A549 (cell line): ENCODE measurements around the gene PHAF1. TPM values are rescaled to one million over a fixed set of nuclear protein-coding genes. Genes with fewer than 3 reads are reported as not detected.

ENCODE experiments used
- ATAC-seq, 2 experiments: fragments of 200-7000 bp in 1 of 2; fragments of >200 bp in 1 of 2; cut with Nextera tagmentation in 1 of 2; cut with Tn5 transposase in 1 of 2; 3 replicates each; pipeline versions ENCODE4 v1.8.0 to v1.9.1; 2018 to 2020; ENCODE audit warnings: mild to moderate bottlenecking in 1 of 2, moderate library complexity in 1 of 2
- CTCF ChIA-PET: fragments of 300-600 bp; sonication (Branson Sonifier 250); formaldehyde crosslinking; extraction: SDS; loops from one replicate; lab custom pipeline; 2021; ENCODE audit warnings: antibody characterized with exemption, inconsistent platforms; lab: Yijun Ruan, JAX
- POLR2A ChIA-PET: fragments of 350-600 bp; formaldehyde crosslinking; extraction: SDS; loops from one replicate; lab custom pipeline; 2021; ENCODE audit warnings: antibody characterized with exemption, inconsistent platforms; lab: Yijun Ruan, JAX
- DNase-seq, 2 experiments: peaks; one replicate each; pipeline versions ENCODE4 v3.0.0 to v3.0.0-alpha.2; 2011 to 2016; ENCODE audit warnings: low read depth in 1 of 2, low spot score in 1 of 2
- FAIRE-seq: peaks from 2 replicates; lab custom pipeline; 2011; peaks lifted over from hg19 to GRCh38; lab: Jason Lieb, UNC
- H3K27ac ChIP-seq, 2 experiments: fragments of >200 bp; sonication (Bioruptor Twin); formaldehyde crosslinking; 3 replicates each; pipeline ENCODE4 v1.5.1; 2016 to 2017
- H3K4me1 ChIP-seq: fragments of >200 bp; sonication (Bioruptor Twin); formaldehyde crosslinking; 3 replicates; pipeline ENCODE4 v1.6.1; 2016
- H3K4me2 ChIP-seq: fragments of >200 bp; sonication (Bioruptor Twin); formaldehyde crosslinking; 3 replicates; pipeline ENCODE4 v1.6.1; 2016
- H3K4me3 ChIP-seq: fragments of >200 bp; sonication (Bioruptor Twin); formaldehyde crosslinking; 3 replicates; pipeline ENCODE4 v1.5.1; 2016
- H3K9me3 ChIP-seq: fragments of >200 bp; sonication (Bioruptor Twin); formaldehyde crosslinking; 3 replicates; pipeline ENCODE4 v1.6.1; 2016
- CBX2 ChIP-seq: fragments of 200-600 bp; sonication (generic); IDR thresholded peaks from 2 replicates; pipeline ENCODE4 v1.6.1; 2016; ENCODE audit warnings: low read depth, mild to moderate bottlenecking, borderline replicate concordance
- CEBPB ChIP-seq, 2 experiments: fragments of >200 bp in 1 of 2; sonication (Bioruptor Twin) in 1 of 2; formaldehyde crosslinking in 1 of 2; IDR thresholded peaks; 2 replicates each; pipeline ENCODE4 v1.6.1; 2012 to 2016
- CHD2 ChIP-seq: fragments of 150-350 bp; IDR thresholded peaks from 2 replicates; pipeline ENCODE4 v1.6.1; 2014; ENCODE audit warnings: low read length; ENCODE audit not compliant: partially characterized antibody
- EHF ChIP-seq: fragments of 250-450 bp; sonication (Bioruptor Pico); IDR thresholded peaks from 2 replicates; pipeline ENCODE4 v1.5.0; 2020; ENCODE audit warnings: mild to moderate bottlenecking
- EHMT2 ChIP-seq: fragments of 200-600 bp; sonication (generic); IDR thresholded peaks from 2 replicates; pipeline ENCODE4 v1.6.1; 2016; ENCODE audit warnings: antibody characterized with exemption, low read depth, mild to moderate bottlenecking, moderate library complexity
- EP300 ChIP-seq, 2 experiments: fragments of >200 bp; sonication (Bioruptor Twin); formaldehyde crosslinking; IDR thresholded peaks; 2 replicates in 1 of 2; 3 replicates in 1 of 2; pipeline ENCODE4 v1.6.1; 2016 to 2017
- FOXS1 ChIP-seq: fragments of 250-450 bp; sonication (Bioruptor Pico); IDR thresholded peaks from 2 replicates; pipeline ENCODE4 v1.5.0; 2020; ENCODE audit warnings: mild to moderate bottlenecking, moderate library complexity
- GATA3 ChIP-seq: IDR thresholded peaks from 2 replicates; pipeline ENCODE4 v1.6.1; 2012; ENCODE audit warnings: borderline replicate concordance
- HOXA7 ChIP-seq: fragments of 250-450 bp; sonication (Bioruptor Pico); IDR thresholded peaks from 2 replicates; pipeline ENCODE4 v1.5.0; 2020; ENCODE audit warnings: mild to moderate bottlenecking, moderate library complexity
- JUN ChIP-seq, 2 experiments: fragments of >200 bp; sonication (Bioruptor Twin); formaldehyde crosslinking; IDR thresholded peaks; 2 replicates in 1 of 2; 3 replicates in 1 of 2; pipeline ENCODE4 v1.6.1; 2016 to 2017
- JUNB ChIP-seq: fragments of >200 bp; sonication (Bioruptor Twin); formaldehyde crosslinking; IDR thresholded peaks from 2 replicates; pipeline ENCODE4 v1.6.1; 2016
- NR3C1 ChIP-seq: fragments of >200 bp; sonication (Bioruptor Twin); formaldehyde crosslinking; IDR thresholded peaks from 3 replicates; pipeline ENCODE4 v1.6.1; 2017
- PHF8 ChIP-seq: fragments of 200-600 bp; sonication (generic); IDR thresholded peaks from 2 replicates; pipeline ENCODE4 v1.6.1; 2016; ENCODE audit warnings: low read depth, mild to moderate bottlenecking, antibody characterized with exemption, moderate library complexity, borderline replicate concordance
- POLR2A ChIP-seq: IDR thresholded peaks from 2 replicates; pipeline ENCODE4 v1.6.1; 2012; ENCODE audit warnings: mild to moderate bottlenecking, low read length
- RAD21 ChIP-seq, 2 experiments: fragments of >200 bp in 1 of 2; sonication (Bioruptor Twin) in 1 of 2; formaldehyde crosslinking in 1 of 2; IDR thresholded peaks in 1 of 2; conservative IDR thresholded peaks in 1 of 2; 2 replicates in 1 of 2; 3 replicates in 1 of 2; pipeline ENCODE4 v1.6.1; 2012 to 2018; ENCODE audit warnings: inconsistent platforms in 1 of 2
- RCOR1 ChIP-seq: fragments of 150-350 bp; IDR thresholded peaks from 2 replicates; pipeline ENCODE4 v1.6.1; 2014; ENCODE audit warnings: antibody characterized with exemption, low read length, low read depth
- SMC3 ChIP-seq: fragments of >200 bp; sonication (Bioruptor Twin); formaldehyde crosslinking; IDR thresholded peaks from 3 replicates; pipeline ENCODE4 v1.6.1; 2018; ENCODE audit warnings: inconsistent platforms
- TFCP2L1 ChIP-seq: fragments of 250-450 bp; sonication (Bioruptor Pico); IDR thresholded peaks from 2 replicates; pipeline ENCODE4 v1.5.0; 2021; ENCODE audit warnings: mild to moderate bottlenecking
- ZSCAN20 ChIP-seq: fragments of 250-450 bp; sonication (Bioruptor Pico); IDR thresholded peaks from 2 replicates; pipeline ENCODE4 v1.8.0; 2022; ENCODE audit warnings: mild to moderate bottlenecking, moderate library complexity
- WGBS: methylation state at CpG from one replicate; pipeline ENCODE4 v1.1.6; 2017; ENCODE audit errors: missing lambda C conversion rate; 5-methylcytosine and 5-hydroxymethylcytosine counted together
- polyA plus RNA-seq, 4 experiments: library from polyadenylated mRNA; depleted of rRNA in 3 of 4; stranded (reverse); fragments of >200 nt; fragmentation: RNase III in 1 of 4; extraction: RNeasy Plus Mini Kit Qiagen cat#74134 plus additional on column Dnase treatment in 1 of 4; gene quantifications; 2 replicates in 3 of 4; 3 replicates in 1 of 4; pipeline ENCODE4 v1.2.3, GENCODE V29; 2011 to 2017
- TF ChIP-seq, protein P1 (sequence below): IDR thresholded peaks from 2 replicates; pipeline ENCODE4 v1.6.1; 2012
- TF ChIP-seq, protein P2 (sequence below): fragments of 450-650 bp; IDR thresholded peaks from 2 replicates; pipeline ENCODE4 v1.6.1; 2014; ENCODE audit warnings: antibody characterized with exemption

PHAF1 gene
- polyA plus RNA-seq, 2 of the 4 experiments (the other 2 are of a cell fraction), result 21.6 to 37.6 TPM

DNA sequence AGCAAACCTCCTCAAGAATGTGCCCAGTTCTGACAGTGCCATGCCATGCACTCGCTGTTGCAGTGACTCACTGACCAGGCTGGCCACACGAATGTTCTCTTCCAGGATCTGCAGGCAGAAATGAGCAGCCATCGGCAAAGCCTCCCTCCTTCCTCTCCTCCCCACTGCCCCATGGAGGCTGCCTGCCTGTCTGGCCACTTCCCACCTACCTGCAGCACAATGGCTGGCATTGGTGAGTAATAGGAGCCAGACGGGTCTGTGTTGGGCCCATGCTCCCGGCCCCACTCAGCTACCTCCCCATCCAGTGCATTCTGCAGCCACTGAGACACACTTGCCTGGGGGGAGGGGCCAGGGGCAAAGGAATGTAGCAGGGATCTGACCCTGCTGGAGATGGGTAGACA lies 76.8 kb downstream of the PHAF1 start (continued):
- no peak for TF ChIP-seq RAD21 (conservative IDR thresholded peaks at IDR 0.05 in 1 of 2, IDR thresholded peaks at IDR 0.05 in 1 of 2)
- TF ChIP-seq JUNB, result no peak
- TF ChIP-seq, all 56 proteins: peak for 0

DNA sequence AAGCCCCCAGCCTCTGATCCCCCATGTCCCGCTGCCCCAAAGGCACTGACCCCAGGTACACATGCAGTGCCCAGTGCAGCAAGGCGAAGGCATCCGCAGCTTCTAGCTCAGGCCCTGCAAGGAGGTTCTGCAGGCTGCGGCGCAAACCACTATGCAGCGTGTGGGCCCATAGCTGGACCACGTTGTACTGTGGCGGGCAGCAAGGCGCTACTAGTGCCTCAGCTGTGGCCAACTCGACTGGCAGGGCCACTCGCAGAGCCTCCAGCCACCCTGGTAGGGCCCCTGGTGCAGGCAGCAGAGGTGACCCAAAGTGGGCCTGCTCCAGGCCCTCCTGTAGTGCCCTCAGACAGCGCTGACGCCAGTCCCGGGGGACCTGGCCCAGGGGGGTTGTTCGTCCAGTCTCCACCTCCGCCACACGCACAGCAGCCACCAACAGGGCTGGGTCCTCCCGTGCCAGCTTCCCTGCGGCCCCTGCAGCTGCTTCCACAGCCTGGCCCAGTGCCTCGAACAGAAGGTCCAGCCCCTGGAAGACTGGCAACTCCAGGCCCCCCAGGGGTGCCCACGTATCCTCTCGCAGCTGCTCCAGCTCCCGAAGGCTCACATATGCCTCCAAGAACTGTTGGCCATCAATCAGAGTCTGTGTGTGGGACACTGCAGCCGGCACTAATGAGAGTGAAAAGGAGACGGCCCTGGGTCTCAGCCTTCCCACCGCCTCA lies 77.6 kb downstream of the PHAF1 start:
- 76% methylated on average over 22 of the region's 26 CpGs for WGBS
- TF ChIP-seq, protein P1, sequence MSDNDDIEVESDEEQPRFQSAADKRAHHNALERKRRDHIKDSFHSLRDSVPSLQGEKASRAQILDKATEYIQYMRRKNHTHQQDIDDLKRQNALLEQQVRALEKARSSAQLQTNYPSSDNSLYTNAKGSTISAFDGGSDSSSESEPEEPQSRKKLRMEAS, result no peak
- TF ChIP-seq NR3C1, result no peak
- TF ChIP-seq SMC3, result no peak
- TF ChIP-seq POLR2A, result no peak
- Histone ChIP-seq H3K4me1 (peaks cover 29% of the 10 kb centered on the region), H3K27ac (no peak overlapping the region), H3K4me2 (no peak overlapping the region), H3K9me3 (no peaks in the 10 kb centered on the region), H3K4me3 (no peak overlapping the region)
- ChIA-PET POLR2A (no interaction called here), CTCF (interaction anchor here (0.6 to 10.7 kb wide), 17 partner anchors 11 to 292 kb away, joined by 3 to 162 read pairs (median 5); partner anchors contain the start of genes ELMO3, FBXL8, NOL3 and TRADD)
- FAIRE-seq, result no peak
- ATAC-seq, result no peak
- no peak for DNase-seq

DNA sequence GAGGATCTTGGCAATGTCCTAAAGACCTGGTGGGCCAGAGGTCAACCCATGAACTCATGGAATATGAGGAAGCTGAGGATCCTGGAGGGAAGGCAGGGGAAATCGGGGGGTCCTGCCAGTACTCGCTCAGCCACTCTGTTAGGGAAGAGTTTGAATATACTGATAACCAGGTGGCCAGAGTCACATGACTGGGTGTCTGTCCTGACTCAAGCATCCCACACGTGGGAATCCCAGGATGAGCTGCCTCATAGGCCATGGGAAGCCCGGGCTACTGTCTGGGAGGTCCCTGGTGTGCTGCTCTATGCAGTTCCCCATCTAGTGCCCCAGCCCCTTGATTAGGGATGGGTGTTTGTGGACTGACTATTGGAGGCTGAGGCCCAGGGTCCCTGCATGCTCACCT lies 78.6 kb downstream of the PHAF1 start:
- Histone ChIP-seq H3K9me3 (no peaks in the 10 kb centered on the region), H3K4me1 (peaks cover 25% of the 10 kb centered on the region), H3K27ac (no peak overlapping the region), H3K4me3 (no peak overlapping the region), H3K4me2 (no peak overlapping the region)
- POLR2A ChIA-PET, result no interaction called here
- no peak for FAIRE-seq
- DNase-seq, result no peak
- ATAC-seq, result no peak
- TF ChIP-seq TFCP2L1 (CRISPR knock-in tag), result no peak
- TF ChIP-seq CBX2, result no peak
- no peak for TF ChIP-seq JUN (IDR thresholded peaks at IDR 0.05)
- TF ChIP-seq, protein P2, sequence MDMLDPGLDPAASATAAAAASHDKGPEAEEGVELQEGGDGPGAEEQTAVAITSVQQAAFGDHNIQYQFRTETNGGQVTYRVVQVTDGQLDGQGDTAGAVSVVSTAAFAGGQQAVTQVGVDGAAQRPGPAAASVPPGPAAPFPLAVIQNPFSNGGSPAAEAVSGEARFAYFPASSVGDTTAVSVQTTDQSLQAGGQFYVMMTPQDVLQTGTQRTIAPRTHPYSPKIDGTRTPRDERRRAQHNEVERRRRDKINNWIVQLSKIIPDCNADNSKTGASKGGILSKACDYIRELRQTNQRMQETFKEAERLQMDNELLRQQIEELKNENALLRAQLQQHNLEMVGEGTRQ, result peak; percentile 8; the same call in 1 of the 2 replicates
- no peak for TF ChIP-seq FOXS1 (CRISPR knock-in tag)
- 56% methylated on average over 4 of the region's 4 CpGs for WGBS
- CTCF ChIA-PET, result interaction anchor here (1.2 to 10.7 kb wide), 9 partner anchors 10 to 234 kb away, joined by 3 to 162 read pairs (median 7); partner anchors contain the start of genes ELMO3, FBXL8, KCTD19 and LRRC36

DNA sequence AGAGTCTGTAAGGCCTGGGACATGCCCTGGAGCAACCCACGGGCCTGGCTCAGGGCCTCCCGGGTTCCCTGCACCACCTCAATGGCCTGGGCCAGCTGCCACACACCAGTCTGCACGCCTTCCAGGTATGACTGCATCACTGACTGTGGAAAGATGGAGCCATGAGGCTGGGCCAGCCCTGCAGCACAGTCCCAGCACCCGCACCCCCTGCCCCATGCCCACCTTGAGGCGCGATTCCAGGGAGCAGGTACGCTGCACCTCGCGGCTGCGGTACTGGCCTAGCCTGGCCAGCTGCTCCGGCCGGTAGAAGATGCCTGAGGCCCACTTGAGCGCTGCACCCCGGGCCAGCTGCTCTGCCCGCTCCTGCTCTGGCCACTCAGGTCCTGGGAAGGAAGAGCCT lies 79.1 kb downstream of the PHAF1 start:
- H3K27ac ChIP-seq, result no peak overlapping the region
- CTCF ChIA-PET, result interaction anchor here (0.8 to 10.7 kb wide), 9 partner anchors 9 to 235 kb away, joined by 3 to 162 read pairs (median 6); partner anchors contain the start of genes ELMO3, FBXL8, KCTD19 and LRRC36
- ATAC-seq (no peak), DNase-seq (no peak), FAIRE-seq (no peak)
- peaks cover 29% of the 10 kb centered on the region for H3K4me1 ChIP-seq
- POLR2A ChIA-PET, result no interaction called here
- no peak overlapping the region for H3K4me3 ChIP-seq
- H3K9me3 ChIP-seq, result no peaks in the 10 kb centered on the region
- TF ChIP-seq RCOR1 (no peak), HOXA7 (CRISPR knock-in tag) (no peak), CEBPB (IDR thresholded peaks at IDR 0.05) (no peak), EHF (no peak), EP300 (IDR thresholded peaks at IDR 0.05) (no peak), GATA3 (no peak), RAD21 (conservative IDR thresholded peaks at IDR 0.05 in 1 of 2, IDR thresholded peaks at IDR 0.05 in 1 of 2) (no peak), PHF8 (no peak), TFCP2L1 (CRISPR knock-in tag) (no peak), EHMT2 (no peak), CHD2 (no peak), ZSCAN20 (CRISPR knock-in tag) (no peak)
- H3K4me2 ChIP-seq, result no peak overlapping the region
- WGBS, result 89% methylated on average over 8 of the region's 15 CpGs
